WERI-Rb-1 (cell line): ENCODE data around the gene SLC6A4.

Source experiments
- DNase-seq: peaks from one replicate; pipeline ENCODE4 v3.0.0-alpha.2; 2020
- H3K27ac ChIP-seq: fragments of 250-450 bp; sonication (Bioruptor Pico); 2 replicates; pipeline ENCODE4 v1.5.1; 2020; ENCODE audit warnings: mild to moderate bottlenecking, moderate library complexity
- H3K27me3 ChIP-seq: fragments of 250-450 bp; sonication (Bioruptor Pico); 2 replicates; pipeline ENCODE4 v1.5.1; 2021; ENCODE audit warnings: mild to moderate bottlenecking, low read depth, moderate library complexity; ENCODE audit not compliant: insufficient read depth, severe bottlenecking
- H3K36me3 ChIP-seq: fragments of 250-450 bp; sonication (Bioruptor Pico); 2 replicates; pipeline ENCODE4 v1.5.1; 2020; ENCODE audit warnings: mild to moderate bottlenecking, moderate library complexity
- H3K4me3 ChIP-seq: 2 replicates; pipeline ENCODE4 v1.5.1; 2011; ENCODE audit warnings: low read depth, mild to moderate bottlenecking, control low read depth, low read length
- H3K9me3 ChIP-seq: fragments of 250-450 bp; sonication (Bioruptor Pico); 2 replicates; pipeline ENCODE4 v1.5.1; 2021; ENCODE audit warnings: mild to moderate bottlenecking, moderate library complexity; ENCODE audit not compliant: severe bottlenecking
- TF ChIP-seq, protein P1 (sequence below): IDR thresholded peaks from 2 replicates; pipeline ENCODE4 v1.5.1; 2011; ENCODE audit warnings: low read depth, mild to moderate bottlenecking, control low read depth, inconsistent platforms, low read length

SLC6A4 gene

DNA sequence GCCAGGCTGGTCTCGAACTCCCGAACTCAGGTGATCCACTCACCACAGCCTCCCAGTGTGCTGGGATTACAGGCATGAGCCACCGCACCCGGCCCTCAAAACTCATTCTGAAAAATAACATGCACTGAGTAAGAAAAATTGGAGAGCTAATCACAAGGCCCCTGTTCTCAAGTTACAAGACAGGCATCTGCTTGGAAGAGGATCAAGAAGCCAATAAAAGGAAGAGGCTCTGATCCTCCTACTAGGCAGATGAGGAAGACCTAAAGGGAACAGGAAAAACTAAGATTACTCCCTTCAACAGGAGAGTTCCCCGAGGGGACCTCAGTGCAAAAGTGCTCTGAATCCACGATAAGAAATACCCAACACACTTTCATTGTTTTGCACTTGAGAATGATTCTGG, 37.9 kb upstream of the SLC6A4 start:
- Histone ChIP-seq H3K27me3 (no peaks in the 10 kb centered on the region), H3K9me3 (no peaks in the 10 kb centered on the region), H3K4me3 (no peak overlapping the region), H3K27ac (no peak overlapping the region), H3K36me3 (peaks cover 81% of the 10 kb centered on the region)
- TF ChIP-seq, protein P1, sequence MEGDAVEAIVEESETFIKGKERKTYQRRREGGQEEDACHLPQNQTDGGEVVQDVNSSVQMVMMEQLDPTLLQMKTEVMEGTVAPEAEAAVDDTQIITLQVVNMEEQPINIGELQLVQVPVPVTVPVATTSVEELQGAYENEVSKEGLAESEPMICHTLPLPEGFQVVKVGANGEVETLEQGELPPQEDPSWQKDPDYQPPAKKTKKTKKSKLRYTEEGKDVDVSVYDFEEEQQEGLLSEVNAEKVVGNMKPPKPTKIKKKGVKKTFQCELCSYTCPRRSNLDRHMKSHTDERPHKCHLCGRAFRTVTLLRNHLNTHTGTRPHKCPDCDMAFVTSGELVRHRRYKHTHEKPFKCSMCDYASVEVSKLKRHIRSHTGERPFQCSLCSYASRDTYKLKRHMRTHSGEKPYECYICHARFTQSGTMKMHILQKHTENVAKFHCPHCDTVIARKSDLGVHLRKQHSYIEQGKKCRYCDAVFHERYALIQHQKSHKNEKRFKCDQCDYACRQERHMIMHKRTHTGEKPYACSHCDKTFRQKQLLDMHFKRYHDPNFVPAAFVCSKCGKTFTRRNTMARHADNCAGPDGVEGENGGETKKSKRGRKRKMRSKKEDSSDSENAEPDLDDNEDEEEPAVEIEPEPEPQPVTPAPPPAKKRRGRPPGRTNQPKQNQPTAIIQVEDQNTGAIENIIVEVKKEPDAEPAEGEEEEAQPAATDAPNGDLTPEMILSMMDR, result no peak
- no peak for DNase-seq

DNA sequence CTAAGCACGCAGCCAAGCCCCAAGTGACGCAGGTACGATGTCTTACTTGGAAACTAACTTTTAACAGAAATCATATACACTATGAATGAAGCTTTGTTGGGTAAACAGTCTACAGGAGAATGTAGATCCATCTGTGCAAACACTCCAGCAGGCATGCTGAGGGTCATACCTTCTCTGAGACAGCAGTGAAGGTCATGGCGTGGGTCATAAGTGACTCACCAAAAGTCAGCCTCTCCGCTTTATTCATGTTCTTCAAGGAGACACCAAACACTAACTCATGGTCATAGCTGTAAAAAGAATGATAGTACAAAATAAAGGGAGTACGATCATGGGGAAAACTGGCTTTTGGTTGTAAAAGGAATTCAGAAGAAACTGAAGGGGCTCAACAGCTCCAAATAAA, 35.6 kb upstream of the SLC6A4 start:
- TF ChIP-seq, protein P1, result no peak
- DNase-seq, result no peak
- H3K4me3 ChIP-seq, result no peak overlapping the region
- no peaks in the 10 kb centered on the region for H3K9me3 ChIP-seq
- no peaks in the 10 kb centered on the region for H3K27me3 ChIP-seq
- H3K27ac ChIP-seq, result no peak overlapping the region
- peaks cover 82% of the 10 kb centered on the region for H3K36me3 ChIP-seq

- DNase-seq, result no peak
- no peak overlapping the region for H3K4me3 ChIP-seq
- no peak overlapping the region for H3K27ac ChIP-seq
- TF ChIP-seq, protein P1, result no peak
- H3K27me3 ChIP-seq, result no peaks in the 10 kb centered on the region
- H3K9me3 ChIP-seq, result no peaks in the 10 kb centered on the region
- peaks cover 78% of the 10 kb centered on the region for H3K36me3 ChIP-seq
Measured at GRCh38 chr17:30267625-30268024, 32.1 kb upstream of the SLC6A4 start.

DNA sequence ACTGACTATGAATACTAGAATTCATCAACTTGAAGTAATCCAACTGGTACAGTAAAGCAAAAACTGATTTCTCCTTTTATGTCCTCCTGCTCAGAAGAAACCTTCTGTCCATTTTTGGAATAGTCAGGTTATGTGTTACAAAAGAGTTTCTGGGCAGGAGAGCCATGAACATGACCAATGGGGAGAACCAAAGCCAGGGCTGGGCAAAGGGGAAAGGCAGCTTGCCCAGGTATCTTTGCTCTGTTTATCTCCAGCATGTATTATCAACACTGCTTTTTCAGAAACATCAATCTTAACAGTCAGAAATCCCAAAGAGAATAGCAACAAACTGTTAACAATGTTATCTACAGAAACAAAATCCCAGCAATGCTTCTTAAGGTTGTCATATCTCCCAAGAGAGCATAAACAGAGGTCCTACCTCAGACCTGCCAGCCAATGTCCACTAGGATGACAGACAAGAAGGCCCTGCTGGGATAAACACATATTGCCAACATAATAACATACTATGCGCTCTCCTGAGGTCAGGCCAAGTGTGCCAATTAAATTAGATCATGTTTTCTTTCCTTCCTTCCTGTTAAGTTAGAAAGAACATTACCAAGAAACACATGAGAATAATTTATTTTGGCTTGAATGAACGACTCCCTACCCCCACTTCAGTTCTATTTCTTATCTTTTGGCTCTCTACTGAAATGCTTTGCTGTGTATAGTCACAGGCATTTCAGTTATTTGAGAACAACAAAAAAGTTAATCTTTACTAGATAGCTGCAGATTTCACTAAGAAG, 28.2 kb upstream of the SLC6A4 start:
- H3K9me3 ChIP-seq, result no peaks in the 10 kb centered on the region
- no peaks in the 10 kb centered on the region for H3K27me3 ChIP-seq
- no peak overlapping the region for H3K4me3 ChIP-seq
- peak overlapping the region; percentile 17; the same call in 1 of the 2 replicates for H3K27ac ChIP-seq
- H3K36me3 ChIP-seq, result peaks cover 74% of the 10 kb centered on the region
- TF ChIP-seq, protein P1, result no peak
- no peak for DNase-seq

DNA sequence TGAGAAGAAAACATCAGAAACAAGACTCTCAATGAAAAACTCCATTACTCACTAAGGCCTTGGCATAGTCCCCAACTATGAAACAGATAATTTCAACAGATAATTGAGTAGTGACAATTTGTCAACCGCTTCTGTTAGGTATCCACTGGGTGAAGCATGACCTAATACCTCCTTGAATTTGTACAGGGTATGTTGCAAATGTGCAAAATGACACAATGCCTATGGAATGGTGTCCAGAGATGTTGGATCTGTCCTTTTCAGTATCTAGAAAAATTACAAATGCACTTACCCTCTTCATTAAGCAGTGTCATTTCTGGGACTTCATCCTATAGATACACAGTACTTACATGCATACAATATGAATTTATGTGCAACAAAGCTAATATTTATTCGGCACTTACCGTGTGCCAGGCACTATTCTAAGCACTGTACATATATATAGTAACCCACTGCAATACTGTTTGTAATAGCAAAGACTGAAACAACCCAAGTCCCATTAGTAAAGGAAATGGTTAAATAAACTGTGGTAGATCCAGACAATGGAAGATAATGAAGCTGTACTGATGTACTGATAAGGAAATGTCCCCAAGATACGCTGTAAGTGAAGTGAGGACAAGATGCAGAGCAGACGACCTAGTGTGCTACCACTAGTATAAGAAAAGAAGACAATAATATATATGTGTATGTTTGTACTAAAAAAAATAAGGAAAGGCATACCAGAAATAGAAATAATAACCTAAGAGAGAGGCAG, 21.4 kb upstream of the SLC6A4 start:
- H3K36me3 ChIP-seq, result peaks cover 42% of the 10 kb centered on the region
- H3K9me3 ChIP-seq, result no peaks in the 10 kb centered on the region
- no peak overlapping the region for H3K4me3 ChIP-seq
- no peak for DNase-seq
- TF ChIP-seq, protein P1, result no peak
- no peak overlapping the region for H3K27ac ChIP-seq
- no peaks in the 10 kb centered on the region for H3K27me3 ChIP-seq
